ENCODE results near the gene RAB15.

Gene RAB15

DNA sequence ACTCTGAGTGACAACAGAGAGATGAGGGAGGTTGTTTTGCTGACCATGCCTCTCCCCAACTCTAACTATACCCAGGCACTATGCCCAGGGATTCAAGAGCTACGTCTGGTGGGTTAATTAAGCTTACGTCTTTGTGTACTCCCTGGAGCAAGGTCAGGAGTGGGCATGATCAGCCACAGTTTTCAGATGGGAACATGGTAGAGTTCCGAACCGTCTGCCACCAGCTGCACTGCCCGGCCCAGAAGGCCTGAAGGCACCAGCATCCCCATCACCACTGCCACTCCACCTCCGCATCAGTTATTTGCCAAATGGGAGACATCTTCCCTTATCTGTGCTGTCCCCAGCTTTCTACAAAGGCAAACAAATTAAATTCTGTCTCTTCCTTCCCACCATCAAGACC is 18.5 kb downstream of the RAB15 start:
- no peak for DNase-seq

- DNase-seq: no peak
Measured at GRCh38 chr14:64953310-64953654, 18.9 kb downstream of the RAB15 start.

DNA sequence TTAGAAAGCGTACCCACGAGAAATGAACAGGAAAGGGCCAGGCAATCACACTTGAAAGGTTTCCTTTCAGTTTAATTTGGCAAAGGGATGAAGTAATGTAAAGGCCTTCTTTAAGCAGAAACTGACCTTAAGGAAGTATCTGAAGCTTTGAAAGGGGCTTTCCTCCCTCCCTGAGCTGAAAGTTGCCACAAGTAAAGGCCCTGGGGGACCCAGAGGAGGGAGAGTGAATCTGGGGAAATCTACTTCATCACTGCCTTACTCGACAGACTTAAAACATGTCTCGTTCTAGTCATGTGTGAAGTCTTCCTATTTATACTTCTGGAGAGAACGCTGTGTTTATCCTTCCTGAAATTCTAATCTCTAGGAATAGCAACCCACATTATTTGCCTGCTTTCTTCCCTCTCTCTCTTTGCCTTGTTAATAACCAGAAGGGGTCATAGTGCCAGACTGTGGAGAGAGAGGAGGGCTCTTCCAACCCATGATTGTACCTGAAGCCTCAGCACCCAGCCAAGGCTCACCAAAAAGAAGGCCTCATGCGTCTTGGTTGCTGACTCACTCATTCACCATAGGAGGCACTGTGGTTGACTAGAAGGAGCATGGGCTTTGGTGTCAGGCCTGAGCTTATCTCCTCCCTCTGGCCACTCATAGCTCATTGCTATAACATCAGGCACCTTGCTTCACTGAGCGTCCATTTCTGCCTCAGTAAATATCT is 19.4 kb downstream of the RAB15 start:
- DNase-seq: no peak

GRCh38 chr14:64951724-64952123 is 20.4 kb downstream of the RAB15 start:
- no peak for DNase-seq

DNA sequence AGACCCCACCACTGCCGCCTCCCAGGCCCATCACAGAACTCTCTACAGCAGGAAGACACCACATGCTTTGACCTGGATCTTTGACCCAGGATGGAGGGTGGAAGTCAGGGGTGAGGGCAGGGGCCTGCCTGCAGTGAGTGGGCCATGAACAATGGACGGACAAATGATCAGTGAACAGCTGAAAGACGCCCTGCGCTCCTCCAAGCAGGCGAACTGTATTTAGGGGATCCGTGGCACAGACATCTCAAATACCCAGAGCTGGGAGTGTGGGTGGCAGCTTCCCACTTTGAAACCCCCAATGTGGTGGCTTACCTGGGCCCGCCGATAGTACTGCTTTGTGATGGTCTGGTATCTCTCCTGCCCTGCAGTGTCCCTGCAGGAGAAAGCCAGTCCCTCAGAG is 20.8 kb downstream of the RAB15 start:
- DNase-seq: no peak

DNA sequence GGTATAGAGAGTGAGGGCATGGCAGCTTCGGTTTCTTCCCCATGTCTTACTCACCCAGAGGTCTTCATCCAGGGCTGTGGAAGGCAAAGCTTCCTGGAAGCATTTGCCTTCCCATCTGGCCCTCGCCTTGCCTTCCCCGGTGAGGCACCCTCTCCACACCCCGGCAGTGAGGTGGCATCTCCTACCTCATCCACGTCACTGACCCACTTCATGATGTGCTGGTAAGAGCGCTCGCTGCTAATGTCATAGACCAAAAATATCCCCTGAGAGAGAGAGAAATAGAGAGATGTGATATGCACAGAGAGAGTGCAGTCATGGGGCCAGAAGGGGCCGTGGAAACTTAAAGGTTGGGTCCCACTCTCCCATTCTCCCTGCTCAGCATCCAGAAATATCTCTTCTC is 21.2 kb downstream of the RAB15 start:
- DNase-seq: no peak

DNA sequence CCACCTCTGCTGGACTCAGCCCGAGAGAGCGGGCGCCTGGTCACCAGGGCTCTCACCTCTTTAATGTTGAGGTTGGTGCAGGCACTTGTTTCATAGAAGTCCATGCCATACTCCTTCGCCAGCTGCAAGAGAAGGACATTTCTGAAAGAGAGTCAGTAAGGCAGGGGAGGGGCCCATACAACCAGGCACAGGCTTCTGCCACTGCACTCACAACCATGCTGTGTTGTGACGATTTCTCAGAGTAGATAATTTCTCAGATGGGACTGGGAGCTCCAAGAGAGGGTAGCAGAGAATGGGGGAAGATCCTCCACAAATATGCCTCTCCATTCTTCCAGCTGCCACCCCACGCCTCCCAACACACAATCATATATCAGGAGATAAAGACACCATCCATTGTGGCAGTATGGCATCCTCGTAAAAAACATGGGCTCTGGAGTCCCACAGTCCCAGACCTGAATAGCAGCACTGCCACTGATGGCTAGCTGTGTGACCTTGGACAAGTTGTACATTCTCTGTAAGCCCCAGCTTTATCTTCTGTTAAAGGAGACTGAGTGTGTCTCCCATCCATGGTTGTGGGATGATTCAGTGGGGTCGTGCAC is 23.4 kb downstream of the RAB15 start:
- DNase-seq: no peak

DNA sequence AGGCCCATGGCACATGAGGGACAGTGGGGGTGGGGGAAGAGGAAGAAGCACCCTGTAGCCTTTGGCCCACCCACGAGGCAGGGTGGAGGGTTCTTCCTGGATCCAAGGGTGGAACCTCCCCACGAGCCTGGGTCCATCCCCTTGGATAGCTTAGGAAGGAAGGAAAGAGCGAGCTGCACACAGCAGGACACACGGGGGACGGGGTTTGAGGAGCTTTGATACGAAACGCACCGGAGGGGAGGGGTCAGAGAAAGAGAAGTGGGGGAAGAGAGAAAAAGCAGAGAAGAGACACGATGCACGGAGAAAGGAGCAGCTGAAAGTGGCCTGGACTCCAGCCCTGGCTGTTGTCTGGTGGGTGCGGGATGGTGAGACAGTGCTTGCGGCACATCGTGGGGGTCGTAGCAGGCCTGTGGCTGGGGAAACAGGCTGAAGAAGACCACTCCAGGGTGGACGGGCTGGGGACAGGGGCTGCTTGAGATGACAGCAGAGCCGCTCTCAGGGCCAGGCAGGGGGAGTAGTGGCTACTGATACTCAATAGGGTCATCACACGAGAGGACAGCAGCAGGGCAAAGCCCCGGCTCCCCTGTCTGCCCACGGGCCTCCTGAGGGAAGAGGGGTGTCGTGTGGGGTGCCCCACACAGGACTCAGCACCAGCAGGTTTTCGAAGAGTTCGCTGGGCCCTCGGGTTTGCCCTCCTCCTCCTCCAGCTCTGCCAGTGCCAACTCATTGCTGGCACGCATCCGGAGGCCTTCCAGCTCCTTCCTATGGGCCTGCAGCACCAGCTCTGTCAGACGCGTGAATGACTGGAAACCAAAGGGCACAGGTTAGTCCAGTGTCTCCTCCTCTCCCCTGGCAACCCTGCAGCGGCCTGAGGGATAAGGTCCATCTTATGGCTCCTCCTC is 24.2 kb downstream of the RAB15 start:
- no peak for DNase-seq

DNA sequence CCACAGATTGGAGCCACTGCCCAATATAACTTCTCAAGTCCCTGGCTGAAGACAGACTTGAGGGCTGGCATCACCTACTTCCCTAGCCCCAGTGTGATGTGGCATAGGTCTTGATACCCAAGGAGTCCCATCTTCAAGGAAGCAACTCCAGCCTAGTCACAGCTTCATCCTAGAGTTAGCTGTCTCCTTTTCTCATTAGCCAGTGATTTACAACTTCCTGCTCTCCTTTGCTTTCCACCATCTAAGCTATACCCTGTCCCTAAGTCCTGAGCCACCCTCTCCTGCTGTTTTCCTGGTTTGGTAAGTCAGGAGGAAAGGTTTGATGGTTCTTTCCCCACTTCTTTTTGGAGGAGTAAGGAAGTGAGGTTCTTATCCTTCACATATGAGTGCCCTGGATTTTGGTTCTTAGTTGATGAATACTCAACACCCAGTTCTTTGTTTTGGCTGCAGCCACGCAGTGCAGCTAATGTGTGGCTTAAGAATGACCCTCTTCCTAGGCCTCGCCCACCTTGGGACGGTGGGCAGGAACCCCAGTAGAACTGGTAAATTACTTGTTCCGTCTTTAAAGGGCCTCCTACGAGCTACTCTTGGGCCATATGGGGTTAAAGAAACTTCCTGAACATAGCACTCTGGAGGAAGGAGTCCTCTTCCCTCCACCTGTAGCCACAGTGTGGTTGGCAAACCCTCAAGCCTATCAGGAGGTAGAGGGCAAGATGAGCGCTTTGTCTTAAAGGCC is 25.7 kb downstream of the RAB15 start:
- no peak for DNase-seq

DNA sequence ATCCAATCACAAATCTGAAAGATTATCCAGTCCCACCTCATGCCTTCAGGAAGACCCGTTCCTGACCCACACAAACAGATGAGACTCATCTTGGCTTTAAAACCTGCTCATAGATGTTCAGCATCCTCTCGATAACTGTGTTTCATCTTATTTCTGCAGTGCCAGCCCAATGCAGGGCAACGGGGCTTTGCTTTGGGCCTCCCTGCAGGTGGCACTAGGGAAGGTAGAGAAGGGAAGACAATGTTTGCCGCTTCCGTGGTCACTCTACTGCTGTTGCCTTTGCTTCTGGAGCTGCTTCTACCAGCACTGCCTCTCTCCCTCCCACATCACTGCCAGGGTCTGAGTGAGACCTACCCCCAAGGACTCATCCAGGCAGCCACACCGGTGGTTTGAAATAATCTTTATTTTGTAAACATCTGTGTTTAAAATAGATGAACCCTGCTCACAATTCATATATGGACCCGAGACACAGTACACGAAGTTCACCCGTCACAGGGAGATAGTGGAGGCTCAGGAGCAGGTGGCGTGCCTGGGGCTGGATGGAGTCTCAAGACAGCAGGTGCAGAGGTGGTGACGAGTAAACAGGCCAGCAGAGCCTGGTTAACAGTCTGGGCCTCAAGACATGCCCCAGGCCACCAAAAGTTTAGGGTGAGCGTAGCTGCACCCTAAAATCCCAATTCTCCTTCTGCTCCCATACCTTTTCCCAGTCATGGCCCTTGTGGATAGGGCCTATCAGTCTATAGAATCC is 26.5 kb downstream of the RAB15 start:
- DNase-seq: no peak

GRCh38 chr14:64944861-64945260 is 27.3 kb downstream of the RAB15 start:
- no peak for DNase-seq

GRCh38 chr14:64944041-64944440 is 28.1 kb downstream of the RAB15 start:
- DNase-seq: no peak

DNA sequence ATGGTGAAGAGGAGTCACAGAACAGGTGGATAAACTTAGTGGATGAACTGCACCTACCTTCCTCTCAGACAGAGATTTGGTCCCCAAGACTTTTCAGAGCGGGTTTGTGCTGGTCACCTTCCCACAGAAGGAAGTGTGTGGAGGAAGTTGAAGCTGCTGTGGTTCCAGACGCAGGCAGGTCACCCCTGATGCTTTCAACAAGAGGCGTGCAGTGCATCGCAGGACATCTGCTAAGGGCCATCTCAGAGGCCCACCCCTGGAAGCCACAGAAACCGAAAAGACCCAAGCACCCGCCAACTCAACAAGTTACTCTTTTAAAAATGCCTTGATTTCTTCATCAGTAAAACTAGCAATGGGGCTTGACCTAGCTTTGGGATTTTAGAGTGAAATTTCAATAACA is 28.6 kb downstream of the RAB15 start:
- no peak for DNase-seq

DNA sequence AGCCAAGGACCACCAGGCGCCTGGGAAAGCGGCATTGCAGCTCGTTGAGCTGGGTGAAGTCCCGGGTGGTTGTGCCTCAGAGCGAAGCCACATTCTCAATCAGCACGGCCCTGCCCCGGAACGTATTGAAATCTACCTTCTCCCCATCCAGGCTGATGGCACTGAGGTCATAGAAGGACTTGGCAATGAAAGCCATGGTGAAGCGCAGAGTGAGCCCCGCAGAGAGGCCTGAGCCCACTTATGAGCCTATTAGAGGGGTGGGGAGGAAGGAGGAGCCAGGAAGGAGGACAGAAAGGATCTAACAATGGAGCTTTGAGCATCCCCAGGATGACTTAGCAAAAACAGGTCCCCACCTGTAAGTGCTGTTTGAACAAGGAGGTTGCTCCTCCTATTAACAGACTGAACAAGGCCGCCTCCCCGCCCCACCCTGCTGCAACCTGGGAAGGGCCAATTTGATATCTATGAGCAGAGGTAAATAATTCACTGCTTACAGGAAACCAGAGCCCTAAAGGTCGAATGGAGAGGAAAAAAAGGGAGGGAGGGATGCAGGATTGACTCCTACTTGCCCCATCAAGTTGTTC is 29.5 kb downstream of the RAB15 start, which contains the start of gene GPX2:
GPX2 (minus strand) TSS at position 215 of the 581 bp plus-strand sequence; CDS start at position 196, 19 bp downstream.
- no peak for DNase-seq

DNA sequence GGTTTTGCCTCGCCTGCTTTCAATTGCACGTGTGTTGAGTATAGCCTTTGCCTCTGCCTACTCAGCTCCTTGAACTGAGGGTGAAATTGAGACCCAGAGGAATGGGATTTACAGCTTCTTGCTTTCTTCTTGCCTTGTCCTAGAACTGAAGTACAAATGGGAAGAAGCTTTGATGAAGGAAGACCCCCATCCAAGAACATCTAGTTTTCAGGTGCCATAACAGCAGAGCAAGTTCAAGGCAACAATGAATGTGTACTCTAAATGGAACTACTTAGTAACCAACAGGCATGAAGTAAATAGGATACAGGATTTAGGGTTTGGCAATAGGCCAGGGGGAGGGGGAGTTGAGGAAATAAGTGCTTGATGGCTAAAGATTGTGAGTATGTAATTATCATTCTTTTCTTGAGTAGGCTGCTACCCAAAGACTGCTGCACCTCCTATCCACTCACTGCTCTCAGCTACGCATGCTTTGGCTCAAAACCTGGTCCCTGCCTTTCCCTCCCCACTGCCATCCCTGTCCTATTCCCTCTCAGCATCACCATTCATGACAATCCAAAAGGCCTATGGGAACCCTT is 31.7 kb downstream of the RAB15 start:
- no peak for DNase-seq

DNA sequence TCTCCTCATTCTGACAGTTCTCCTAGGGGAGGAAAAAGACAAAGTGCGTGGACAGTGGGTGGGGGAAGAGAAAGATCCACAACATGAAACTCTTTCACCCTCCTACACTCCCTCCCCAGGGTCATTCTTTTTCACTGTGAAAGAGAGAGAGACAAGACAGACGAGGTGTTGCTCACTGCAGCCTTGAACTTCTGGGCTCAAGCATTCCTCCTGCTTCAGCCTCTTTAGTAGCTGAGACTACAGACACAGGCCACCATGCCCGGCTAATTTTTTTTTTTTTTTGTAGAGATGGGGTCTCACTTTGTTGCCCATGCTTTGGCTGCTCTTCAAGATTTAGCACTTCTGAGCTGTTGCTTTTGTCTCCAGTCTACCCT is 32.3 kb downstream of the RAB15 start:
- DNase-seq: no peak

DNA sequence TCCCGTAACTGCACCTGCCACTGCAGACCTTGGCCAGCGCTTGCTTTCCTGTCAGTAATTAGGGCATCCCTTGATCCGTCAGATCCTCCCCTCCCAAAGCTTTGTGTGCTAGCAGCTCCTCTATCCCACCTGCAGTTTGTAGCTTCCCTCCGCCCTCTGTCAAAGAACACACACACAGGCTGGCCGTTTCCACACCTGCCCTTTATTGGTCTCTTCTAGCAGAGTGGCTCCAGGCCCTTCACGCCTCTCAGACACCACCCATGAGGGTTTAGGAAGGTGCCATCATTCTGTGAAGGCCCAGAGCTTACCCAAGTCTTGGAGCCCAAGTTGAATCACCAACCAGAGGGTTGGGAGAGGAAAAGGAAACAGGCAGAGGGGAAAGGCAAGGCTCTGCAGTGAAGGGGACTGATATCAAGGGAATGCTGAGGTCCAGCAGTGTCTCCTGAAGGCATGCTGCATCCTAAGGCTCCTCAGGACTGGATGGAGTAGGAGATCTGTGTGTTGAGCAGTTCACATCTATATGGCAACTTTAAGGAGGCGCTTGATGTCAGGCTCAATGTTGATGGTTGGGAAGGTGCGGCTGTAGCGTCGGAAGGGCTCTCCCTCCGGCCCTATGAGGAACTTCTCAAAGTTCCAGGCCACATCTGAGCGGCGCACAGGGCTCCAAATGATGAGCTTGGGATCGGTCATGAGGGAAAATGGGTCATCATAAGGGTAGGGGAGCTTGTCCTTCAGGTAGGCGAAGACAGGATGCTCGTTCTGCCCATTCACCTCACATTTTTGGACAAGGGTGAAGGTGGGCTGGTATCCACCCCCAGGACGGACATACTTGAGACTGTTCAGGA is 32.9 kb downstream of the RAB15 start:
- DNase-seq: no peak

DNA sequence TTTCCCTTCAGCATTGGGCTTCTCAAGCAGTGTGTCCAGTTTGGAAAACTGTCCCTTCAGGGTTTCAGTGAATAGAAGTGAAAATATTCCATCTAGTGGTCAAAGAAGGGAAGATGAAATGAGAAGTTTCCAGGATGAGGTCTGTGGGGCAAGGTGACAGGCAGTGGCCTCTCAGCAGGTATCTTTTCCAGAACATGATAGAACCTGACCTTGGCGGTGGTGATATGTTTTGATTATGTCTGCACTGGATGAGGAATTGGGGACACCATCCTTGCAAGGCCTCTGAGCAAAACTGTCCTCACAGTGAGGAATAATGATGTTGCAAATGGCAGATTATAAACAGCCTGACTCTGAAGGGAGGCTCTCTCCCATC is 34.3 kb downstream of the RAB15 start:
- DNase-seq: no peak

- no peak for DNase-seq
Measured at GRCh38 chr14:64937171-64937820, 34.8 kb downstream of the RAB15 start.

DNA sequence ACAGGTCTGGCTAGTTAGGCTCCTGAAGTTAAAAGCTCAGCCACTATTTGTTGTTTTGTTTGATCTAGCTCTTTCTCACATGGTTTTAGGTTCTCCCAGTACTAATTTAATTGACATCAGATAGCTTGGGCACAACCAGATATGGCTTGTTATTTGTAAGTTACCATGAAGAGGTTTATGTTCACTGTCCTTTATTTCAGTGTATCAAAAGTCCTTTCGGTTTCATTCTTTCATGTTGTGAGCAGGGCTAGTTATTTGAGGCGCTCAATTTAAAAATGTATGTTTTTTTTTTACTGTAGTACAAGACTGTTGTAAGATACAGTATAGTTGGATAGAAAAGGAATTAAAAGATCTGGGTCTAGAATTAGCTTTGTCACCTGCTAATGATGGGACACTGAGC is 36.6 kb downstream of the RAB15 start:
- DNase-seq: peak in 1 of 2 donors; percentile 24

Measured in CD4-positive, alpha-beta T cell treated with Interferon alpha-2 for 1 hour (primary cell).